MV-4-11 (cell line): ENCODE results near the gene RABGAP1L.
"Not testable (repeated sequence)": the region's sequence is repeated elsewhere in the genome, so short reads cannot be mapped to it uniquely, and the experiment has no call there.

ENCODE experiments used
- DNase-seq: peaks from one replicate; lab custom pipeline; 2025; lab: John Stamatoyannopoulos, UW

The RABGAP1L gene

GRCh38 chr1:174153825-174154107 lies 5.6 kb upstream of the RABGAP1L start:
- no peak for DNase-seq

DNA sequence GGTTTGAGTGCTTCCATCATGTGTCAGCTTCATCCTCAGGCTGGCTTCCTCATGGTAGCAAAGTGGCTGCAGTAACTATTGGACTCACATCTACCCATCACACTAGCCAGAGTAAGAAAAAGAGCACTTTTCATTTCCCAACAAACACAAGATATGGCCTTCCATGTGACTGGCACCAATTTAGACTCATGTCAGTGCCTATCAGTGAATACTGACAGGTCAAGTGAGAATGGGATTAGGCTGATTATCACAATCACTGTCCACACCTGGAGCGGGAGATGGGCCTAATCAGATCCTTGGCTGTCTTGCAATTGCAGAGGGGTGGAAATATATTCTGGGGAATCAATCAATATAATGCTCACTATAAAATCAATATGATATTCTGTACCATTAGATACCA lies 2.9 kb upstream of the RABGAP1L start:
- no peak for DNase-seq

DNA sequence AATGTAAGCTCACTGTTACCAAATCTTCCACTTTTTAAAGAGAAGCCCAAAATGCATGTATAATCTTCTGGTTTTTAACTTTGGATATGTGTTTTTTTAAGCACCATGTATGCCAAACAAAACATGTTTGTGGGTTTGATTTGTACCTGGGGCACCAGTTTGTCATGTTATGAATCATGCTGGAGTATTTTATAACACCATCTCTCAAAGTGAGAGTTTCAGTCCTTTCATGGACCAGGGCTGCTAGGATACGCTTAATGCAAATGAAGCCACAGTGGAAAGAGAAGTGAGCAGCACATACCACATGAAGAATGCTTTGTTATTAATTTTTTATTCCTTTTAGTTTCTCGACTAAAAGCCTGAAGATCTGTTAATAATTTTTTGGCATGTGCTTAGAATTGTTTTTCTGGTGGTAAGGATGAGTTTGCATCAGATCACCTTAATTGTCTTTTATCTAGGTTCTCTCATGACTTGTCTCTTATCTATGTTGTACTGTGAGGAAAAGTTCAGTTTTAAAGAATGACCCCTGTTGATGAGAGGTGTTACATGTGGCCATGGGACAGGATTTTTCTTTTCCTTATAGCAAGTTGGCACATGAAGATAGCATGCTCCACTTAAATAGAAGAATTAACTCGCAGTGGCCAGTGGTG lies 2.0 kb upstream of the RABGAP1L start:
- DNase-seq = no peak

DNA sequence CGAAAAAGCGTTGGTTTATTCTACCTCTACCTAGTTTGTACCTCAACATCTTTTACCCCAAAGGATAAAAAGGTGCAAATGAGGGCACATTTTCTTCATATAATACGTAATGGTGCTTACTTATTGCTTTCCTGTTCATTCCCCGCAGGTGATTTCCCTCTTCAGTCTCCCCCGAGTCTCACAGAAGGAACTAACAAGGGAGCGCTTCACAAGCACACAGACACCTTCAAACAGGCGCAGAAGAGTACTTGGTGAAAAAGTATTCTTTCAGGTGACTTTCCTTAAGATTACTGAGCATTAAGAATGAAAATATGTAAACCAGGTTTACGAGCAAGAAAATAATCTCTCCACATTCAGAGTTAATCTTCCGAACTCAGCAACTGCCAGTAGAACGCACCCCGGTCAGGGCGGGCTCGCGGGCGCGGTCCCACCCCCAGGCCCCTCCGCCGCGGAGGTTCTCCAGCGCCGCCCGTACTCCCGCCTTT lies 511 bp upstream of the RABGAP1L start:
- DNase-seq = no peak

DNA sequence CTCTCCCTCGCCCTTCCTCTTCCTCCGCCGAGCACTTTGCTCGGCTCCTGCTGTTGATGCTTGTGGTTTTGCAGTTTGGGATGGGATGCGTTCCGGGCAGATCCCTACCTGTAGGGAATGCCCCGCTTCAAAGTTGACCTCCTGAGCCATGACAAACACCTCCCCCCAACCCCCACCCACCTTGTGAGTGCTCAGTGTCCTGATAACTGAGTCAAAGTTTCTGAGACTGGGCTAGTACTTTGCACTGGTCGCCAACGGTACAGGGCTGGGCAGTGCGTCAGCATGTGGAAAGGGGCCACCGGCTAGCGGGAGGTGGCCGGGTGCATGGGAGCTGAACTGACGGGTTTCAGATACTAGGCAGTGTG lies 771 bp downstream of the RABGAP1L start:
- DNase-seq = peak; percentile 31

DNA sequence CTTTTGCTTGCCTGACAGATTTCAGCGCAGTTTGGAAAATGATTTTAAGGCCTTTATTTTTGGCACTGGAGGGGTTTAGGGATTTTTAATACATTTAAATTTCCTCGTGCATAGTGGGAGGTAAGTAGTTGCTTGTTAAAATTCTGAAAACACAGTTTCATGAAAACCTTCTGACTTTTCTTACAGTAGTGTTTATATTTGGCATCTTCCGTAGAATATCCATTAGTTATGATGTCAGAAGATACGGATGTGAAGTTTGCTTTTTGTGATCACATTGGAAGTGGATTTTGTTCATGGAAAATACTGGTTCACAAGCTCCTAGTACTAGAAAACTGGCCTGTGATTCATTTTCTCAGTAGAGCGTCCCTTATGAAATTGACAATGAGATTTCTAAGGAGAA lies 1.3 kb downstream of the RABGAP1L start:
- DNase-seq = no peak

GRCh38 chr1:174161813-174162212 lies 2.5 kb downstream of the RABGAP1L start:
- DNase-seq = no peak

DNA sequence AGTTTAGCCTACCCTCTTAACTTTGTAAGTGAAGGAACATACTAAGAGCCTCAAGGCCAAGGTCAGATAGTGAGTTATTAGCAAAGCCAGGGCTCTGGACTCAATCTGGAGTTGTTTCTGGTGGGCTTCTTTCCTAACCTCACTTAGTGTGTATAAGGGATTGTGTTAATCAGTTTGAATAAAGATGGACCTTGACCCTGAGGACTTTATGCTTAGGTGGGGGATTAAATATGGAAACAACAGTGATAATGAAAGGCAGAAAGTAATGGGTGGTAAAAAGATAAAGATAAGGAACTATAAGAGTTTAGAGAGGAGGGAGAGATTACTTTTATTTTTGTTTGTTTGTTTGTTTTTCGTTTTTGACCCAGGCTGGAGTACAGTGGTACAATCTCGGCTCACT lies 5.5 kb downstream of the RABGAP1L start:
- DNase-seq = no peak

GRCh38 chr1:174165471-174166137 lies 6.3 kb downstream of the RABGAP1L start:
- DNase-seq = peak; percentile 62

DNA sequence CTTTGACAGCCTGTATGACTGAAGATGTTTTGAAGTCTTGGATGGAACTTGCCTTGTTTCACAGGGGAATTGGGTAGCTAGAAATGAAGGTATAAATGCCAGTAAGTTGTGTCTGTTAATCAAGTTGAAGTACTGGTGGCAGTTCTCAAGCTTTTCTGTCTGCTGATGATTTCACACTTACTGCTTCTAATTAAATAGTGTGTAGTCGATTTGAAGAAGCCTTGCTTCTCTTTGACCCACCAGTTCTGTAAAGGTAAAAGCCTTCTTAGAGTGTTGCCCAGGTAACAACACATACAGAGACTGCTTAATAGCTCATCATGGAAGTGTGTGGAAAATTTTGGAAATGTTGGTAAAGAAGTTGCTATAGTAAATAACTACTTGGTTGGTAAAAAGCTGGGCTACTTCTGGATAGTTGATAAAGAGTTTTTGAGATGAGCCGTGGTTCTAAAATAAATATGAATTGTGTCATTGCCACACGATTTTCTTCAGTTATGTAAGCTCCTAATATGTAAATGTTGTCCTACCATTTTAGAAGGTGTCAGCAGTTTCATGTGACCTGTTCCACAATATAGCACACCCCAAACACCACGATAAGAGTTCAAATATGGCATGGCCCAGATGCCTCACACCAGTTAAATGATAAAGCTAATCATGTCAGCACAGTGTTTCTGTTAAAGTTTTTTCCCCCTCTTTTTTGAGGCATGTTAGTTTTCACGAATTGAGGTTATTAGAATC lies 7.4 kb downstream of the RABGAP1L start:
- DNase-seq = no peak

- no peak for DNase-seq
Observed at GRCh38 chr1:174167265-174167803, 8.0 kb downstream of the RABGAP1L start.

DNA sequence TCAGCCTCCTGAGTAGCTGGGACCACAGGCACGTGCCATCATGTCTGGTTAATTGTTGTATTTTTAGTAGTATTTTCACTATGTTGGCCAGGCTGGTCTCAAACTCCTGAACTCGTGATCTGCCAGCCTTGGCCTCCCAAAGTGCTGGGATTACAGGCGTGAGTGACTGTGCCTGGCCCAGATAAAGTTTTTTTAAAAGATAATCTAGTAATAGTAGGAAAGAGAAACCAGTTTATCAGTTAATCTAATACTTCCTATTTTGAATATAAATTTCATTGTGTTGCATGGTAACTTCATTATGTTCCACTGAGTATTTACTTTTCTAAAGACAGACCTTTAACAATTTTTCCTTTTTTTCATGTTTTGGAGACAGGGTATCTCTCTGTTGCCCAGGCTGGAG lies 10.0 kb downstream of the RABGAP1L start:
- no peak for DNase-seq

DNA sequence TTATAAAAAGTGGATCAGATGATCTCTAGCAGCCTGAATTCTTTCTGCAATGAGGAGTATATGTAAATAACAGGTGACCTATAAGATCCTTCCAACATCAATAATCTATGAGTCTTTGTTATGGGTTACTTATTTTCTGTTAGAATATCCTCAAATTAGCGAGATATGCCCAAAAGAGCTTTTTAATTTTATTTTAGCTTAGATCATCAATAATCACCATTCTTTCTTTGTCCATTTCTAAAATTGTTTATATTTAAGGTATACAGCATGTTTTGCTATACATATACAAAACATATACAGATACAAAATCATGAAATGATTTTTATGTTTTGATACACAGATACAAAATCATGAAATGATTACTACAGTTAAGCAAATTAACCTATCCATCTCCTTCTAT lies 11.8 kb downstream of the RABGAP1L start:
- DNase-seq = no peak

DNA sequence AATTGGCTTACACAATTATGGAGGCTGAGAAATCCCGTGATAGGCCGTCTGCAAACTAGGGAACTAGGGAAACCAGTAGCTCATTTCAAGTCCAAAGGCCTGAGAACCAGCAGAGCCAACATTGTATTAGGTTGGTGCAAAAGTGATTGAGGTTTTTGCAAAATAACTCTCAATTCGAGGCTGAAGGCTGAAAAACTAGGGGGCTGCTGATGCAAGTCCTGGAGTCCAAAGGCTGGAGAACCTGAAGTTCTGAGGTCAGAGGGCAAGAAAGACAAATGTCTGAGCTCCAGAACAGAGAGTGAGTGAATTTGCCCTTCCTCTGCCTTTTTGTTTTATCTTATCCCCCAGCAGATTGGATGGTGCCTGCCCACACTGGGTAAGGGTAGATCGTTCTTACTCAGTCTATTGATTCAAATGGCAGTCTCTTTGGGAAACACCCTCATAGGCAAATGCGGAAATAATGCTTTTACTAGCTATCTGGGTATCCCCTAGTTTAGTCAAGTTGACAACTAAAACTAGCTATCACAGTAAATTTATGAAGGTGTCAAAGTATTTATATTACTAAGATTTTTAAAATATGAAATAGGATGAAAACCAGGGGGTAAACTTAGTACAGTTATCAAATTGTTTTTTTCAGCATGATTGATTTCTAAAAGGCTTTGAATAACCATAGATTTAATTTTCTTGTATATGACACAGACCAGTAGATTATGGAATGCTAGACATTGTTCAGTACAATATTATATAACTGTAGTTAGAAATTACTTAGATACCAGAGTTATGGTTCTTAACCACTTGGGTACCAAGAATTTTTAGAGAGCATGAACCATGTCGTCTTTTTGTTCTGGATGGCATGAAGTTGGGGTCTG lies 15.4 kb downstream of the RABGAP1L start:
- no peak for DNase-seq

GRCh38 chr1:174178459-174178858 lies 19.1 kb downstream of the RABGAP1L start:
- DNase-seq = not testable (repeated sequence)

- DNase-seq = no peak
Observed at GRCh38 chr1:174189428-174190062, 30.2 kb downstream of the RABGAP1L start.

- DNase-seq = no peak
Observed at GRCh38 chr1:174190691-174191199, 31.4 kb downstream of the RABGAP1L start.

DNA sequence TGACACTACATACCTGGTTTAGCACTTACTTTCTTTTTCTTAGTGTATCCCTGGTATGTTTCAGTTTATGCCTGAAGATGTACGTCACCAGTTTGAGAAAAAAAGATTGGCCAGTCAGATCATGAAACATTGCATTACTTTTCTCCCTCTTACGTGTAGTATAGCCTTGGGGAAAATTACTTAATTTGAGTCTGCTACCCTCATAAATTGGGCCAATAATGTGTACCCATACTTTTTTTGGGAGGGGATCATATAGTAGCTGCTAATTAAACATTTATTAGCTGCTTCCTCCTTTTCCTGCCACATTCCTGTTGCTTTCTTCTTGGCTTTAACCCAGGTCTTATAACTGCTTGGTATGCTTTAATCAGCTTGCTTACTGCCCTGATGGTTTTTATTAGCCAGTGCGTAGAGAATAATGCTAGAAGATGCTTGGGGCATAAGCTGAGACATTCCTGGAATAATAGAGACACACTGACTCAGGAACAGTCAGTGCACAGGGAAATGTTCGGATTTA lies 32.1 kb downstream of the RABGAP1L start:
- DNase-seq = no peak

- no peak for DNase-seq
Observed at GRCh38 chr1:174194461-174194860, 35.1 kb downstream of the RABGAP1L start.

DNA sequence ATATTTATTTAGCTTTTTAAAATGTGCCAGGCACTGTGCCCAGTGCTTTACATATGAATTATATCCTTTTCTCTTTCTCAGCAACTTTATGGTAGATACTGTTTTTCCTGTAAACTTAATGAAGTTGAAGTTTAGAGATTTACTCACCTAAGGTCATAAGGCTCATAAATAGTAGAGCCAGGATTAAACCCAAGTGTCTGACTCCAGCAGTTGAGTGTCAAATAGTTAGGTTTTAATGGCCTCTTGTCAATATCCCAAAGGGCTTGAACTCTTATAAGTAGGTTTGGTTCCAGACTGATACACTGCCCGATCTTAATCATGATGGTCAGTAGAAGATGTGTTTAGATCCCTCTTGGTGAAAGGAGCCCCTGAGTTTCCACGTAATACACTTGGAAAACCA lies 37.8 kb downstream of the RABGAP1L start:
- no peak for DNase-seq

DNA sequence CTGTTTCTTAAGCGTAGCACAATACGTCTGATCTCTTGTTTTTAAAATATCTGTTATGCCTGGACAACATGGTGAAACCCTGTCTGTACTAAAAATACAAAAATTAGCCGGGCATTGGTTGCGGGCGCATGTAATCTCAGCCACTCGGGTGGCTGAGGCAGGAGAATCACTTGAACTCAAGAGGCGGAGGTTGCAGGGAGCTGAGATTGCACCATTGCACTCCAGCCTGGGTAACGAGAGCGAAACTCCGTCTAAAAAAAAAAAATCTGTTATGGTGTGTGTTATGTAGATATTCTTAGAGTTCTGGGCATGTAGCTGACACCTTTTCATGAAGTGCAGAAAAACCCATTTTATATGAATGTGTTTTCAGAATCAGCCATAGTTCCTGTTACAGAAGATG lies 38.2 kb downstream of the RABGAP1L start:
- DNase-seq = no peak
